ENCODE data around the gene GFAP.

DNA sequence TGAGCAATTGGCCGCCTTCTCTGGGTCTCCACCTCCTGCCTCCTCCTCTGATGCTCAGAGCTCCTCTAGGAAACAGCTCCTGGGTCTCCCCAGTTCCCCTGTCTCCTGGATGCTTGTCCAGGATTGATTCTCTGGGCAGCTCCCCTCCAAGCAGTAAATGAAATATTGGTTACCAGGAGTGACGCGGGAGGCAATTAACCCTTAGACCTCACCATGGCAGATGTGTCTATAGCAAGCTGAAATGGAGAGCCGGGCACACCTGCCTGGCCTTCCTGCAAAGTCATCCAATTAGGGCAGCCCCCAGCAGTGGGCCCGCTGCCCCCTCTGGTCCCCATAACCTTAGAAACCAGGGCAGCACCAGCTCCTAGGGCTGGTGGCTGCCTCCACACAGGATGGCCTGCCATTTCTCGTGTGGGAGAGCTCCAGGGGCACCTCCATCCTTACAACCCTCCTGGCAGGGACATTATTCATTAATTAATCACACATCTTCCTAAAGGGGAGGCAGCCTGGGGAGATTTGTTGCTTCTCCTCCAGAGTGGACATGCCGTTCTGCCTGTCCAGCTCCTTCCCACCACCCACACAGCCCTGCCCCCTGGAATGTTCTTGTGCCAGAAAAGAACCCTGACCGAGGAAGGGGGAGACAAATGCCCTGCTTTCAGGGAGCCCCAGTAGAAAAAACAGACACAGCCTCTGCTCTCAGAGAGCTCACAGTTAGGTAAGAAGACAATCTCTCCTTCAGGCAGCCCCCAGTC lies 40.5 kb upstream of the GFAP start:
- TF ChIP-seq RARB (CRISPR knock-in tag; IDR thresholded peaks at IDR 0.05) = no peak
- no peak for TF ChIP-seq ZFP3 (CRISPR knock-in tag; IDR thresholded peaks at IDR 0.05)
- TF ChIP-seq ZC3H10 (CRISPR knock-in tag; IDR thresholded peaks at IDR 0.05) = no peak
- TF ChIP-seq BACH2 (CRISPR knock-in tag; IDR thresholded peaks at IDR 0.05; ENCODE audit: borderline replicate concordance) = no peak
- TF ChIP-seq, protein P1, sequence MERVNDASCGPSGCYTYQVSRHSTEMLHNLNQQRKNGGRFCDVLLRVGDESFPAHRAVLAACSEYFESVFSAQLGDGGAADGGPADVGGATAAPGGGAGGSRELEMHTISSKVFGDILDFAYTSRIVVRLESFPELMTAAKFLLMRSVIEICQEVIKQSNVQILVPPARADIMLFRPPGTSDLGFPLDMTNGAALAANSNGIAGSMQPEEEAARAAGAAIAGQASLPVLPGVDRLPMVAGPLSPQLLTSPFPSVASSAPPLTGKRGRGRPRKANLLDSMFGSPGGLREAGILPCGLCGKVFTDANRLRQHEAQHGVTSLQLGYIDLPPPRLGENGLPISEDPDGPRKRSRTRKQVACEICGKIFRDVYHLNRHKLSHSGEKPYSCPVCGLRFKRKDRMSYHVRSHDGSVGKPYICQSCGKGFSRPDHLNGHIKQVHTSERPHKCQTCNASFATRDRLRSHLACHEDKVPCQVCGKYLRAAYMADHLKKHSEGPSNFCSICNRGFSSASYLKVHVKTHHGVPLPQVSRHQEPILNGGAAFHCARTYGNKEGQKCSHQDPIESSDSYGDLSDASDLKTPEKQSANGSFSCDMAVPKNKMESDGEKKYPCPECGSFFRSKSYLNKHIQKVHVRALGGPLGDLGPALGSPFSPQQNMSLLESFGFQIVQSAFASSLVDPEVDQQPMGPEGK (CRISPR knock-in tag; IDR thresholded peaks at IDR 0.05; ENCODE audit: borderline replicate concordance) = no peak
- TF ChIP-seq ZFP30 (CRISPR knock-in tag; IDR thresholded peaks at IDR 0.05) = no peak
- no peak for TF ChIP-seq TCF4 (CRISPR knock-in tag; IDR thresholded peaks at IDR 0.05; ENCODE audit: borderline replicate concordance)
- no peak for TF ChIP-seq CSDC2 (CRISPR knock-in tag; IDR thresholded peaks at IDR 0.05)
